ENCODE measurements around the gene TLE6. TPM values are rescaled to one million over a fixed set of nuclear protein-coding genes. Genes with fewer than 3 reads are reported as not detected.

The TLE6 gene
- total and polyA plus RNA-seq, 10 of the 15 experiments (the other 5 are each of a cell fraction or from before 2014, with no cell fraction given) = 2.7 to 13.8 (median 6.4) TPM

DNA sequence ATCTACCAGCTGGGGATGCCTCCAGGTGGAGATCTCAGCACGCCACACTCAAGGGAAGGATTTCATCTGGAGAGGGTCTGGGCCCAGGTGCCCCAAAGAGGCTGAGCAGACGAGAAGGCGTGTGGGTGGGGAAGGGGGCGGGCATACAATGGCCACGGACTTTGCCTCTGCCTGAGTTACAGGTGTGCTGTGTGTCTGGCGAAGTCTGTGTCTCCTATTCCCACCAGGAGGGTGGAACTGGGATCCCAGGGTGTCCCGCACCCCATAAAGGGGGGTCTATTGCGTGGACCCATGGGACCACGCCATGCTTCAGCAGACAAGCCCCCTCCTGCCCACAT is 48.2 kb downstream of the TLE6 start (continued):
- TF ChIP-seq CUX1 (IDR thresholded peaks at IDR 0.05; ENCODE audit: insufficient replicate concordance, low read depth, low read length) = no peak
- no peak for TF ChIP-seq NFIC (IDR thresholded peaks at IDR 0.05; ENCODE audit: low read depth, low read length)
- TF ChIP-seq POU2F2 (IDR thresholded peaks at IDR 0.05; ENCODE audit: borderline replicate concordance, low read depth, low read length) = no peak

- POLR2A ChIA-PET = interaction anchor here (0.6 kb wide), 1 partner anchor 868 kb away, joined by 5 read pairs; no protein-coding TSS in a partner anchor
Measured at GRCh38 chr19:3026768-3027167, 49.4 kb downstream of the TLE6 start.

More at GRCh38 chr19:3026768-3027167, 49.4 kb downstream of the TLE6 start:
- peaks cover 3% of the 10 kb centered on the region; the same call in 2 of the 3 replicates for H3K9me3 ChIP-seq (replicated peaks; ENCODE audit: control insufficient read depth, insufficient read depth, low read length)
- no peaks in the 10 kb centered on the region for H3K36me3 ChIP-seq (ENCODE audit: control insufficient read depth in 2 of 2, insufficient read depth in 2 of 2, low read length in 1 of 2)
- H3K27ac ChIP-seq (ENCODE audit: control insufficient read depth, insufficient read depth) = no peak overlapping the region
- intact Hi-C loops (cut with micrococcal nuclease; ENCODE audit: unreplicated experiment) (no loop called here), in situ Hi-C loops (cut with MboI) (no loop called here)
- ATAC-seq (no peak), FAIRE-seq (no peak), DNase-seq (ENCODE audit: low read depth, low spot score) (no peak)
- H3K4me1 ChIP-seq (ENCODE audit: control insufficient read depth, insufficient read depth, low read length) = no peaks in the 10 kb centered on the region
- ChIA-PET CTCF (no interaction called here), SMC1A (ENCODE audit: uncharacterized antibody, unreplicated experiment) (no interaction called here), RAD21 (ENCODE audit: unreplicated experiment) (no interaction called here)
- peaks cover 12 to 21% of the 10 kb centered on the region in 2 experiments for H3K27me3 ChIP-seq (replicated peaks in 1 of 2; ENCODE audit: control insufficient read depth in 2 of 2, insufficient read depth in 2 of 2, low read length in 1 of 2)
- no peak overlapping the region for H3K4me3 ChIP-seq
- no peak overlapping the region for H2AFZ ChIP-seq (ENCODE audit: control insufficient read depth, low read depth, low read length)
- H3K9ac ChIP-seq (ENCODE audit: control insufficient read depth, insufficient read depth, low read length) = no peak overlapping the region
- 94% methylated on average over 1 of the region's 1 CpG for WGBS (ENCODE audit: insufficient coverage, insufficient replicate concordance, low lambda C conversion rate, missing lambda C conversion rate)
- TF ChIP-seq, protein P1, sequence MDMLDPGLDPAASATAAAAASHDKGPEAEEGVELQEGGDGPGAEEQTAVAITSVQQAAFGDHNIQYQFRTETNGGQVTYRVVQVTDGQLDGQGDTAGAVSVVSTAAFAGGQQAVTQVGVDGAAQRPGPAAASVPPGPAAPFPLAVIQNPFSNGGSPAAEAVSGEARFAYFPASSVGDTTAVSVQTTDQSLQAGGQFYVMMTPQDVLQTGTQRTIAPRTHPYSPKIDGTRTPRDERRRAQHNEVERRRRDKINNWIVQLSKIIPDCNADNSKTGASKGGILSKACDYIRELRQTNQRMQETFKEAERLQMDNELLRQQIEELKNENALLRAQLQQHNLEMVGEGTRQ (IDR thresholded peaks at IDR 0.05; ENCODE audit: borderline replicate concordance, low read depth, low read length) = no peak
- TF ChIP-seq MYB (IDR thresholded peaks at IDR 0.05; ENCODE audit: borderline replicate concordance, low read depth, low read length) = no peak
- TF ChIP-seq LARP7 (IDR thresholded peaks at IDR 0.05) = no peak
- no peak for TF ChIP-seq POLR2A (IDR thresholded peaks at IDR 0.05; ENCODE audit: low read depth, low read length)
- no peak for TF ChIP-seq IRF3 (IDR thresholded peaks at IDR 0.05)
- TF ChIP-seq RUNX3 (IDR thresholded peaks at IDR 0.05; ENCODE audit: low read length) = no peak
- TF ChIP-seq HDAC6 (IDR thresholded peaks at IDR 0.05; ENCODE audit: unreplicated experiment) = no peak
- H3K79me2 ChIP-seq (ENCODE audit: control insufficient read depth, insufficient read depth, low read length) = no peaks in the 10 kb centered on the region
- no peaks in the 10 kb centered on the region for H4K20me1 ChIP-seq (ENCODE audit: control insufficient read depth, insufficient read depth)
- BruUV-seq (replicated peaks) = no TSS peak
- H3K4me2 ChIP-seq (ENCODE audit: control insufficient read depth, insufficient read depth) = no peak overlapping the region

Measured in GM12878 (cell line).